IPS-18c (cell line): Measurements from ENCODE around the gene CELF5.
"Not testable (repeated sequence)": the region's sequence is repeated elsewhere in the genome, so short reads cannot be mapped to it uniquely, and the experiment has no call there.

Experiments used
- H3K4me3 ChIP-seq: 2 replicates; pipeline ENCODE4 v1.7.0; 2013; ENCODE audit warnings: low read depth, mild to moderate bottlenecking, low read length, moderate library complexity; ENCODE audit not compliant: insufficient read depth
- H3K9me3 ChIP-seq: one replicate; pipeline ENCODE4 v1.6.1; 2013; ENCODE audit warnings: mild to moderate bottlenecking, low read length, moderate library complexity; ENCODE audit not compliant: control insufficient read depth, insufficient read depth

Gene CELF5

DNA sequence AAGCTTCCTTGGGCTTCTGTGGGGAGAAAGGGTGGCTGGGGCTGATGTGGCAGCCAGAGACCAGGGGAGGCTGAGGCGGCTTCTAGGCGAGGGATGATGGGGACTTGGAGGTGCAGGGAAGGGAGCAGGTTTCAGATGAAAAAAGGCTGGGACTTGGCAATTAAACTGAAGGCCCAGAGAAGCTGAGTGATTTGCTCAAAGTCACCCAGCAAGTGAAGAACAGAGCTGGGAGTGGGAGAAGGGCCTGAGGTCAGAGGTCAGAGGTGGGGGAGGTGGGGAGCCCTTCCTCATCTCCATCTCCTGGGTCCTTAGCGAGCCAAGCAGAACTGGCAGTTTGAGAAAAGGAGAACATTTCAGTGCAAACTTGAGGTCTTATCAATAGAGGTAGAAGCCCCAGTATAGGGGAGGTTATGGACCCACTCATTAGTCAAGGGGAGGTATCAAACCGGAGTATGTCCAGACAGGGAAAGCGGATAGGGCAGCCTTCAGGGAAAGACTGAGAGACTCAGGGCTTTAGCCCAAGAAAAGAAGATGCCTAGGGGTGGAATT, 92.3 kb downstream of the CELF5 start:
- Histone ChIP-seq H3K9me3 (no peaks in the 10 kb centered on the region), H3K4me3 (no peak overlapping the region)

DNA sequence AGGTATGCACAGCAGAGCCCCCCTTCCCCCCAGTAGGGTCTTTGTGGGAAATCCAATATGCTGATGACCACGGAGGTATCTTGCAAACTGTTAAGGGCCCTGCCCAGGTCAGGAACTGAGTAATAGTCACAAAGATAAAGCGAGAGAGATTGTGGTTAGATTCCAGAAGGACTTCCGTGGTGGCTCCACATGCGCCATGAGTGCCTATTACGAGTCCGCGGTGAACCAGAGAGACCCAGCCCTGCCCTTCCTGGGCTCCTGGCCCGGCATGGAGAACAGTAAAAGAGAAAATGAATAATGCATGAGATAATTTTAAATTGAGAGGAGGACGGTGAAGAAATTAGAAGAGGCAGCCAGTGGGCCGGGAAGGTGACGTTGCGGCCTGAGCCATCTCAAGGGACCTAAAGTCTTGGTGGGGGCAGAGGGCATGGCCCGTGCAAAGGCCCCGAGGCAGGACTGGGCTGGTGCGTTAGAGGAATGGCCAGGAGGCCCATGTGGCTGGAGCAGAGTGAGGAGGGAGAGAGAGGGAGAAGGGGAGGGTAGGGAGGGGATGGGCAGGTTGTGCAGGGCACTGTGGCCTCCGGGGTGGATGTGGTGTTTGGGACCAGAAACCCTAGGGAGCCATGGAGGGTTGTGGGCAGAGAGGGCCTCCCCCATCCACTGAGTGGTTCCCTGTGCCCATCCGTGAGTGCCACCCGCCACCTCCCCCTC, 95.3 kb downstream of the CELF5 start:
- no peaks in the 10 kb centered on the region for H3K9me3 ChIP-seq

DNA sequence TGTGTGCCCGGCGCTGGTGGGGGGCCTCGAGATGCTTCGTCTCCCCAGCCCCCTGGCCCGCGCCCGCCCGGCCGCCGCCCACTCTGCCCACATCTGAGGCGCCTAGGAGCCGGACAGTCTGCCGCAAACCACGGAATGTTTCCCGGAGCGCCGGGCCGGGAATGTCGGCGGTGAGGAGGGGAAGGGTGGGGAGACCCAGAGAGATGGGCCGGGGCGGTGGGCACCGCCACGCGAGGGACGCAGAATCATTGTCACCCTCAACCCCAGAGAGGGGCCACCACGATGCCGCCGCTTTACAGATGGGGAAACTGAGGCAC, 95.9 kb downstream of the CELF5 start:
- no peak overlapping the region for H3K4me3 ChIP-seq
- no peaks in the 10 kb centered on the region for H3K9me3 ChIP-seq

More for the DNA sequence above, 95.3 kb downstream of the CELF5 start:
- H3K4me3 ChIP-seq = no peak overlapping the region

DNA sequence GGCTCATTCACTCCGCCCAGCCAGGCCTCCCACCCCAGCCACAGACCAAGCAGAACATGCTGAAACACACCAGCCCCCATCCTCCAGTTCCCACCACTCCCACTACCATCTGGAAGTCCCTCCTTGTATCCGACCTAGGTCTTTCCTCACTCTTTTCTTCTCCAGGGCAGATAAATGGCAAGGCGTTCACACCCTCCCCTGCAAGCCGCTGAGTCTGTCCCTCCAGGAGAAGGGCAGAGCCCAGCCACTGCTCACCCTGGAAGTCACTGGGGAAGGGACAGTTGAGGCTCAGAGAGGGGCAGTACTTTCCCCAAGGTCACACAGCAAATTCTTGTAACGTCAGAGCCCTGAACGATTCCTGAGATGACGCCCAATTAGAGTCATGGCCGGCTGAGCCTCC, 96.4 kb downstream of the CELF5 start:
- H3K9me3 ChIP-seq = no peaks in the 10 kb centered on the region

DNA sequence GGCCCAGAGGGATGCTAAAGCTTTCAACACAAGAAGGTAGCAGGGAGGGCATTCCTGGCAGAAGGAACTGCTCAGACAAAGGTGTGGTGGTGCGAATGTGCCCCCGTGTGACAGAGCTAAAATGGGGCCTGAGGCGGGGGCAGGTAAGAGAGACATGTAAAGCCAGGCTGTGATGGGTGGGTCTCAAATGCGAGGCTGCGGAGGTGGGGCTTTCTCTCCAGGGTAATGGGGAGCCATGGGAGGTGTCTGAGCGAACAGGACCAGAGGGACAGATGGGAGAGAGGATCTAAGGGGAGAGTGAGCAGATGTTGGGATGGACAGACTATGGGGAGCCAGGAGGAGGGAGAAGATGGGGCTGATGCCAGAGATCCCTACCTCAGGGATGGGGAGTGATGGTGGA, 97.2 kb downstream of the CELF5 start:
- no peak overlapping the region for H3K4me3 ChIP-seq
- no peaks in the 10 kb centered on the region for H3K9me3 ChIP-seq

More for the DNA sequence above, 96.4 kb downstream of the CELF5 start:
- no peak overlapping the region for H3K4me3 ChIP-seq

DNA sequence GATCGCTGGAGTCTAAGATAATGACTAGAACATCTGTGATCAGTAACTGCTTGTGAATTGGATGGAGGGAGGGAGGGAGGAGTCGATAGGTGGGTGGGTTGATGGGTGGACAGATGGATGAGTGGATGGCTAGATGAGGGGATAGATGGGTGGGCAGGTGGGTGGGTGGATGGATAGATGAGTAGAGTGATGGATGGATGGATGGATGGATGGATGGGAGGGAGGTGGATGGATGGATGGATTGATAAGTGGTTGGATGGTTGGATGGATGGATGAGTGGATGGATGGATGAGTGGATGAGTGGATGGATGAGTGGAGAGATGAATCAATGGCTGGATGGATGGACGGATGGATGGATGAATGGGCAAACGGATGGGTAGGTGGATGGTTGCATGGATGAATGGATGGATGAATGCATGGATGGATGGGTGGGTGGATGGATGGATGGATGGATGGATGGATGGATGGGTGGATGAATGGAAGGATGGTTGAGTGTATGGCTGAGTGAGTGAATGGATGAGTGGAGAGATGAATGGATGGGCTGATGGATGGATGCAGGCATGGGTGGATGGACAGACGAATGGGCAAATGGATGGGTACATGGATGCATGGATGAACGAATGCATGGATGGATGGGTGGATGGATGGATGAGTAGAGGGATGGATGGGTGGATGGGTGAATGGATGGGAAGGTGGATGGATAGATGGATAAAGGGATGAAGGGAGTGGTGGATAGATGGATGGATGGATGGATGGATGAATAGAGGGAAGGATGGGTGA, 97.9 kb downstream of the CELF5 start:
- Histone ChIP-seq H3K4me3 (no peak overlapping the region), H3K9me3 (no peaks in the 10 kb centered on the region)

DNA sequence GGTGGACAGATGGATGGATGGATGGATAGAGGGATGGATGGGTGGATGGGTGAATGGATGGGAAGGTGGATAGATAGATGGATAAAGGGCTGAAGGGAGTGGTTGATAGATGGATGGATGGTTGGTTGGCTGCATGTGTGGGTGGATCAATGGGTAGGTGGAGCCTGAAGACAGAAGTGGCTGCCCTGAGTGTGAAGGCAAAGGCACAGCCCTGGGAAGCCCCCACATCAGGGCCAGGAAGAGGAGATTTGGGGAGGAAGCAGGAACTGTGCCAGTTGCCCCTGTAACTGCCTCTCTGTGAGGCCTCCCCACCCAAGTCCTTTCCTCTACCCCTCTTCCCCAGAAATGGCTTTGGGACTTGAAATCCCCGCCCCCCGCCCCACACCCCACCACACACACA, 98.6 kb downstream of the CELF5 start:
- H3K4me3 ChIP-seq = no peak overlapping the region
- no peaks in the 10 kb centered on the region for H3K9me3 ChIP-seq

DNA sequence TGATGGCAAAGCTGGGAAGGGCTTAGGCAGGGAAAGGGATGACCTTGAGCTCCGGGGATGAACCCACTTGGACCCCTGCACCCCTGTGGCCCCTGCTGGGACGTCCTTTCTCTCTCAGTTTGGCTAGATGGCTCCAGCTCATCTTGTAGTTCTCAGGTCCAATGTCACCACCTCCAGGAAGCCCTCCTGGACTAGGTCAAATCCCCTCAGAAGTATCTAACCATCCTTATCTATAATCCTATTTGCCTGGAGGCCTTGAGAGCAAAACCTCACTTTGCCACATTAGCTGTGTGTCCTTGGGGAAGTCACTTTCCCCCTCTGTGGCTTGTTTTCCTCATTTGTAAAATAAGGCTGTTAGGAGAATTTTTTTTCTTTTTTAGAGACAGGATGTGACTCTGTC, 99.2 kb downstream of the CELF5 start:
- Histone ChIP-seq H3K4me3 (no peak overlapping the region), H3K9me3 (no peaks in the 10 kb centered on the region)

DNA sequence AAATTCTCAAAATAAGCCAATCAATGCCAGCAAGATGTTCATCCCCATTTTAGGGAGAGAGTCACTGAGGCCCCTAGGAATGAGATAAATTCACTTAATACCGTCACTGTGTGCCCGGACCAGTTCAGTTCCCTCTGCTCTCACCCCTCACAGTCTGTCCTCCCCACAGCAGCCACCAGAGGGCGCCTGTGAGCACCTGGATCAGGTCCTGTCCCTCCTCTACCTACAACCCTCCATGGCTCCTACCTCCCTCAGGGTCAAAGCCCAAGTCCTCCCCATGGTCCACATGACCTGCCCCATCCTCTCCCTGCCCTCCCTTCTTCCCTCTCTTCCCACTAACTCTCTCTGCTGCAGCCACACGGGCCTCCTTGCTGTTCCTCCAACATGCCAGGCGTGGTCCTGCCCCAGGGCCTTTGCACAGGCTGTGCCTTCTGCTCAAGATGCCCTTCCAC, 100.0 kb downstream of the CELF5 start:
- no peaks in the 10 kb centered on the region for H3K9me3 ChIP-seq
- no peak overlapping the region for H3K4me3 ChIP-seq

DNA sequence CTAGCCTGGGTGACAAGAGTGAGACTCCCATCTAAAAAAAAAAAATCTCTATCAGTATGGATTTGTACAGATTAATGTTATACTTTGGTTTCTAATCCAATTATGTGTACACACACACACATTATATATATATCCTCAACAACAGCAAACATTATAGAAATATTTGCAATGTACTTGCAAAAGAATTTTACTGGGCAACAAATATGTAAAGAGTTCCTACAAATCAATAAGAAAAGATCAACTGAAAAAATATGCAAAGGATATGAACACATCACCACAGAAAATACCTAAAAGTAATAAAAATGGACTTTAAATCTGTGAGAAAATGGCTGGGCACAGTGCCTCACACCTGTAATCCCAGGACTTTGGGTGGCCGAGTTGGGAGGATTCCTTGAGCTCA, 101.0 kb downstream of the CELF5 start:
- Histone ChIP-seq H3K4me3 (no peak overlapping the region), H3K9me3 (no peaks in the 10 kb centered on the region)

DNA sequence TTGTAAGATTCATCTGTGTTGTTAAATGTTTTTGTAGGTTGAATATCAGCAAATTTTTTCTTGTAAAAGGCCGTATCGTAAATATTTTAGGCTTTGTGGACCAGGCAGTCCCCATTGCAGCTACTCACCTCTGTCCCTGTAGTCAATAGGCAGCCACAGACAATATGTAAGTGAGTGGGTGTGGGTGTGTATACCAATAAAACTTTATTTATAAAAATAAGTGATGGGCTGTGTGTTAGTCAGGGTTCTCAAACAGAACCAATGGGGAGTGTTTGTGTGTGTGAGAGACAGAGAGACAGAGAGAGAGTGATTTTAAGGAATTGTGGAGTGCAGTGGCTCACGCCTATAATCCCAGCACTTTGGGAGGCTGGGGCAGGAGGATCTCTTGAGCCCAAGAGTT, 104.3 kb downstream of the CELF5 start:
- H3K9me3 ChIP-seq = no peaks in the 10 kb centered on the region
- H3K4me3 ChIP-seq = no peak overlapping the region

DNA sequence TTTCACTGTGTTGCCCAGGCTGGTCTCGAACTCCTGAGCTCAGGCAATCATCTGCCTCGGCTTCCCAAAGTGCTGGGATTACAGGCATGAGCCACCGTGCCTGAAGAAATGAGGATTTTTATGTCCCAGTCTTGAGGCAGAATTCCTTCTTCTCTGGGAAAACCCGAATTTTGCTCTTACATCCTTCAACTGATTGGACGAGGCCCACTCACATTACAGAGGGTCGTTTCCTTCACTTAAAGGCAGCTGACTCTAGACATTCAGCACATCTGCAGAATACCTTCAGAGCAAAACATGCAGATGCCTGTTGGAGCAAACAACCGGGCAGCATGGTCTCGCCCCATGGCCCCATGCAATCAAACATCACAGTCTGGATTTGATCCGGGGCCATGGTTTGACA, 105.6 kb downstream of the CELF5 start:
- Histone ChIP-seq H3K4me3 (no peak overlapping the region), H3K9me3 (no peaks in the 10 kb centered on the region)

DNA sequence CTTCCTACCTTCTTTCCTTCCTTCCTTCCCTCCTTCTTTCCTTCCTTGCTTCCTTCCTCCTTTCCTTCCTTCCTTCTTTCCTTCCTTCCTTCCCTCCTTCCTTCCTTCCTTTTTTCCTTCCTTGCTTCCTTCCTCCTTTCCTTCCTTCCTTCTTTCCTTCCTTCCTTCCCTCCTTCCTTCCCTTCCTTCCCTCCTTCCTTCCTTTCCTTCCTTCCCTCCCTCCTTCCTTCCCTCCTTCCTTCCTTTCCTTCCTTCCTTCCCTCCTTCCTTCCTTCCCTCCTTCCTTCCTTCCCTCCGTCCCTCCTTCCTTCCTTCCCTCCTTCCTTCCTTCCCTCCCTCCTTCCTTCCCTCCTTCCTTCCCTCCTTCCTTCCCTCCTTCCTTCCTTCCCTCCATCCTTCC, 107.8 kb downstream of the CELF5 start:
- H3K4me3 ChIP-seq, H3K9me3 ChIP-seq: not testable (repeated sequence)

DNA sequence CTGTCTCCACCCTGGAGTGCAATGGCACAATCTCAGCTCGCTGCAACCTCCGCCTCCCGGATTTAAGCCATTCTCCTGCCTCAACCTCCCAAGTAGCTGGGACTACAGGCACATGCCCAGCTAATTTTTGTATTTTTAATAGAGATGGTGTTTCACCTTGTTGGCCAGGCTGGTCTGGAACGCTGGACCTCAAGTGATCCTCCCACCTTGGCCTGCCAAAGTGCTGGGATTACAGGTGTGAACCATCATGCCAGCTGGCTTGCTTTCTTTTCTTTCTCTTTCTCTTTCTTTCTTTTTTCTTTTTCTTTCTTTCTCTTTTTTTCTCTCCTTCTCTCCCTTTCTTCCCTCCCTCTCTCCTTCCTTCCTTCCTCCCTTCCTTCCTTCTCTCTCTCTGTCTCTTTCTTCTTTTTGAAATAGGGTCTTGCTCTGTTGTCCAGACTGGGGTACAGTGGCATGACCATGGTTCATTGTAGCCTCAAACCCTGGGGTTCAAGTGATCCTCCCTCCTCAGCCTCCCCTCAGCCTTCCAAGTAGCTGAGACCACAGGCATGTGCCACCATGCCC, 108.6 kb downstream of the CELF5 start:
- no peak overlapping the region for H3K4me3 ChIP-seq
- no peaks in the 10 kb centered on the region for H3K9me3 ChIP-seq

DNA sequence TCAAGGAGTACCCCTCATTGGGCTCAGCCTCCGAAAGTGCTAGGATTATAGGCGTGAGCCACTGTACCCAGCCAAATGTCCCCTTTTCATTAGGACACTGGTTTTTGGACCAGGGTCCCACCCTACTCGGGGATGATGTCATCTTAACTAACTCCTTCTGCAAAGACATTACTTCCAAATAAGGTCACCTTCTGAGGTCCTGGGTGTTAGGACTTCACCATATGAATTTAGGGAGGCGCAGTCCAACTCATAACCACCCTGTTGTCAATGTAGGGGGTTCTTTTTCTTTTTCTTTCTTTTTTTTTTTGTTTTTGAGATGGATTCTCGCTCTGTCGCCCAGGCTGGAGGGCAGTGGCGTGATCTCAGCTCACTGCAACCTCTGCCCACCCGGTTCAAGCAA, 109.2 kb downstream of the CELF5 start:
- H3K4me3 ChIP-seq = no peak overlapping the region
- no peaks in the 10 kb centered on the region for H3K9me3 ChIP-seq

DNA sequence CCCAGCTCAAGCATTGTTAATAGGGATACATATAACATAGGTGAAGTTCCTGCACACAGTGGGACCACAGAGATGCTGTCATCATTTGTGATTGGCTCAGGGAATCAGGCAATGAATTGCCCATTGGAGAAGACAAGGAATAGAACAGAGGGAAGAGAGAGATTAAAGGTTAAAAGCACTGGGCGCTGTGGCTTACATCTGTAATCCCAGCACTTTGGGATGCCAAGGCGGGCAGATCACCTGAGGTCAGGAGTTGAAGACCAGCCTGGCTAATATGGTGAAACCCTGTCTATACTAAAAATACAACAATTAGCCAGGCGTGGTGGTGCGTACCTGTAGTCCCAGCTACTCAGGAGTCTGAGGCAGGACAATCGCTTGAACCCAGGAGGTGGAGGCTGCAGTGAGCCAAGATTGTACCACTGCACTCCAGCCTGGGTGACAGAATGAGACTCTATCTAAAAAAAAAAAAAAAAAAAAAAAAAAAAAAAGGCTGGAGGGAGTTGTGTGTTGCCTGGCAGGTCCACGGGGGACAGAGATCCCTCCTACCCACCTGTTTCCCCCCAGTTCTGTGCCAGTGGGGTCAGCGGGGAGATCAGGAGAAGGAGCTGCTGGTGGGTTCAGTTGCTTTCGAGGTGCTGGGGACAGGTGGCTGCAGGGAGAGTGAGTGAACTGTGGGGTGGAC, 110.4 kb downstream of the CELF5 start:
- H3K4me3 ChIP-seq, H3K9me3 ChIP-seq: not testable (repeated sequence)

DNA sequence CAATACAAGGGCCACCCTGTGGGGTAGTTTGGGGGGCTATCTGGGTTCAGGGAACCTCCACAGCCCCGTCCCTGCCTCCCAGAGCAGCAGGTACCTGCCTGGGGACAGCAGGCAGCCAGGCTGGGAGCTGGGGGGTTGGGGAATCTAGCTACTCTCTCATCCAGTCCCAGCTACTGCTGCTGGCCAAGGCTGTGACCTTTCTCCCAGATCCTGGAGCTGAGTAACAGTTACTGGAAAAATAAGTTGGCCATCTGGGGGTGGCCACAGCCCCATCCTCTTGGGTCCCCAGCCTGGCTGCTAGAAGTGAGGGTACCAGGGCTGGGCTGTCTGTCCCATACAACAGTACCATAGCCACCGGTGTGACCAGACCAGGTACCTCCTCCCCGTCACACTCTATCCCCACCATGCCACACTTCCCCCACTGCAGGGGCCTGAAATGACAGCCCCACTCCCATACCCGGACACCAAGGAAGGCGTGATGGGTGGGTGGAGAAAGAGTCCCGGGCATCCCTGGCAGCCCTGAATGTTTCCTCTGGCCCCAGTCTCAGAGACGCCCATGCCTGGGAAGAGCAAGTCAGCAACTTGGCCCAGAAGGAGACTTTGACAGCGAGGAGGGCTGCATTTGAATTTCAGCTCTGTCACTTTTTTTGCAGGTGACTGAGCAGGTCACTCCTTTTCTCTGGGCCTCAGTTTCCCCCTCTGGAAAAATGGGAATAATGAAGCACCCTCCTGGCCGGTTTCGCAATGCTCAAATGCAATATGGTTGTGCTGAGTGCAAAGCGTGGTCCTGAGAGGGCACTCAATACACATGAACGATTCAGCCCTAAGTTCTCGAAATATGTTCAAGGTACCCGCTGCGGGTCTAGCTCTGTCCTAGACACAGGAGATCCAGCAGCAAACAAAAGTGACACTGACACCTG, 111.2 kb downstream of the CELF5 start:
- H3K4me3 ChIP-seq = no peak overlapping the region

More for the DNA sequence above, 111.2 kb downstream of the CELF5 start:
- H3K9me3 ChIP-seq = no peaks in the 10 kb centered on the region
